GM12872 (cell line): ENCODE data around the gene TRHDE.

Experiments used
- TF ChIP-seq, protein P1 (sequence below): IDR thresholded peaks from 3 replicates; pipeline ENCODE4 v1.5.1; 2011; ENCODE audit warnings: low read depth, mild to moderate bottlenecking, low read length, moderate library complexity; ENCODE audit not compliant: insufficient read depth

TRHDE gene

DNA sequence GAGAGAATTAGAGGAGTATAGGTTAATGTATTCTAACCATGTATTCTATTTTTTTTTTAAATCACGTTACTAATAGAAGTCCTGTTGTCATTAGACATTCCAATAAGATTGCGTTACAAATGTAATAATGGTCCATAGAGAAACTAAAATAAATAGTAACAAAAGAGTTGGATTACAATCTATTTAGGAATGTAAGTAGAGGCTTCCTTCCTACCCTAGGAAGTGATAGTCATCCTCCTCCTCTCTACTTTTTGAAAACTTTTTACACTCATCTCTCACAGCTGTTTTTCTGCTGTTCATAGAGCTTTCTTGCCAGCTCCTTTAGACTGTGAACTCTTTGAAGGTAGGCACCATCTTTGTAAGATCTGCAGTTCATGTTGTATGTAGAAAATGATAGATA, 23.6 kb downstream of the TRHDE start:
- TF ChIP-seq, protein P1, sequence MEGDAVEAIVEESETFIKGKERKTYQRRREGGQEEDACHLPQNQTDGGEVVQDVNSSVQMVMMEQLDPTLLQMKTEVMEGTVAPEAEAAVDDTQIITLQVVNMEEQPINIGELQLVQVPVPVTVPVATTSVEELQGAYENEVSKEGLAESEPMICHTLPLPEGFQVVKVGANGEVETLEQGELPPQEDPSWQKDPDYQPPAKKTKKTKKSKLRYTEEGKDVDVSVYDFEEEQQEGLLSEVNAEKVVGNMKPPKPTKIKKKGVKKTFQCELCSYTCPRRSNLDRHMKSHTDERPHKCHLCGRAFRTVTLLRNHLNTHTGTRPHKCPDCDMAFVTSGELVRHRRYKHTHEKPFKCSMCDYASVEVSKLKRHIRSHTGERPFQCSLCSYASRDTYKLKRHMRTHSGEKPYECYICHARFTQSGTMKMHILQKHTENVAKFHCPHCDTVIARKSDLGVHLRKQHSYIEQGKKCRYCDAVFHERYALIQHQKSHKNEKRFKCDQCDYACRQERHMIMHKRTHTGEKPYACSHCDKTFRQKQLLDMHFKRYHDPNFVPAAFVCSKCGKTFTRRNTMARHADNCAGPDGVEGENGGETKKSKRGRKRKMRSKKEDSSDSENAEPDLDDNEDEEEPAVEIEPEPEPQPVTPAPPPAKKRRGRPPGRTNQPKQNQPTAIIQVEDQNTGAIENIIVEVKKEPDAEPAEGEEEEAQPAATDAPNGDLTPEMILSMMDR, result no peak

DNA sequence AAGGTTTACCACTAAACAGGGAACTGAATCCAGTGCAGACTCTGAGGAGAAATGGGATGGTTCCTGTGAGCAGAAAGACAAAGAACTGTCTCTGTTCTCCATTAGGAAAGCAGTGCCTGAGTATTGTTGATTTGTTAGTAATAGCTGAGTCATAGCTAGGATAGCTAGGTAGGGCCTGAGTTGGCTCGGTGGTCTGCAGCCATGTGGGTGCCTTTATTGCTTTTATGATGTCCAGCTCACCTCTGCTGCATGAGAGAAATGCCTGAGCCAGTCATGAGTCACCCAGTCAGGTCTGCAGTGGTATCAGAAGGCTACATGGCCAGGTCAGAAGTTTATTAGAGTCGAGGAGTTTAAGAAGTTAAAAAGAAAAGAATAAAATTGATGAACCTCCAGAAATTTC, 24.2 kb downstream of the TRHDE start:
- TF ChIP-seq, protein P1, result no peak

DNA sequence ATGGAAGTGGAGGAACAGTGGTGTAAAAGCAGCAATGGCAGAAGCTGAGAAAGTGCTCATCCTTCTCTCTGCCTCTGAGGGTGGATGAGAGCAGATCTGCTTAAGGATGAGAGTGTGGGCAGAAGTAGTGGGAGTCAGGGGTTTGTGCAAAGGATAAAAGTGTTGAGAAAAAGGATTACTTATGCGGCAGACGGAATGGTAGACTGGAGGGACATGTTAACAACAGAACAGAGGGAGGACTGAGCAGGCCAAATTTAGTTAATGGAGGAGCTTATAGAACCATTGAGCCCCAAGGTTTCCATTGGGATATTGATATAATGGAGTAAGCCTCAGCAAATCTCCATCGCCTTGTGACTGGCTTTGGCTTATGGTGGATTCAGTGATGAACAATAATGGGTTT, 25.5 kb downstream of the TRHDE start:
- TF ChIP-seq, protein P1, result no peak

DNA sequence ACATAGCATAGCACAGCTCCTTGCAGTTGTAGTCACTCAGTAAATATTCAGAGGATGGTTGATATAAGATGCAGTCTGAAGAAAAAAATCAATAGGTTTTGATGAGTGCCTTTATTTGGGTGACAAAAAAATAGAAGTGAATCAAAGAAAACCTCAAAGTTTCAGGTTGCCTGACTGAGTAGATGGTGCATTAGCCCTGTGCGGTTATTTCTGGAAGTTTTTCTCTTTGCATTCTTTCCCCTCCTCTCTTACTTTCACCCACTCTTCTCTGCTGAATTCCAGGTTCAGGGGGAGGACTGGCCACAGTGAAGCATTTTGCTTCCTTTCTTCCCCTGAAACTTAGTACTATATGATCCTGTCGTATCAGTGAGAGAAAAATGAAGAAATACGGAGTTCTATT, 28.6 kb downstream of the TRHDE start:
- TF ChIP-seq, protein P1, result no peak

DNA sequence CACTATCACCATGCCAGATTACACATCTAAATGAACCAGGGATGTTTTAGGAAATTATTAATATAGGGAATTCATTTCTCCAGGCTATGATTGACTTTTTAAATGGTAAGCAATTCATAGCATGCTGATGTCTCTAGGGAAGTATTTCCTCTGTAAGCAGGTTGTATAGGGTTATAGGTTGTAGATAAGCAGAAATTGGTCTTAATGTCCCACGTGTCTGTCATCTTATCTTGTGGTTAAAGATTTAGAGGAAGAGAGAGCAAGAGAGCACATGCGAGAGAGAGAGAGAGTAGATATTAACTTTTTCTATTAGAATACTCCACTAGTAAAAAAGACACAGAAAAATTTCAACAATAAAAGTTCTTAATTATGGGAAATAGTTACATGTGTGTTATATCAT, 32.6 kb downstream of the TRHDE start:
- TF ChIP-seq, protein P1, result no peak

DNA sequence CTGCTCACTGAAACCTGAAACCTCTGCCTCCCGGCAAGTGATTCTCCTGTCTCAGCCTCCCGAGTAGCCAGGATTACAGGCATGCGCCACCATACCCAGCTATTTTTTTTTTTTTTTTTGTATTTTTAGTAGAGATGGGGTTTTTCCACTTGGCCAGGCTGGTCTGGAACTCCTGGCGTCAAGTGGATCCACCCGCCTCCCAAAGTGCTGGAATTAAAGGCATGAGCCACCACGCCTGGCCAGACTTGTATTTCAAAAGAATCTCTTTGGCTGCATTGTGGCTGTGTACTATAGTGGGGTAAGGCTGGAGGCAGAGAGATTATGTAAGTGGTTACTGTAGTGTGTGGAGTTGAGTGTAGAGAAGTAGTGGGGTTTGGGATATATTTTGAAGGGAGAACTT, 35.1 kb downstream of the TRHDE start:
- TF ChIP-seq, protein P1, result no peak

DNA sequence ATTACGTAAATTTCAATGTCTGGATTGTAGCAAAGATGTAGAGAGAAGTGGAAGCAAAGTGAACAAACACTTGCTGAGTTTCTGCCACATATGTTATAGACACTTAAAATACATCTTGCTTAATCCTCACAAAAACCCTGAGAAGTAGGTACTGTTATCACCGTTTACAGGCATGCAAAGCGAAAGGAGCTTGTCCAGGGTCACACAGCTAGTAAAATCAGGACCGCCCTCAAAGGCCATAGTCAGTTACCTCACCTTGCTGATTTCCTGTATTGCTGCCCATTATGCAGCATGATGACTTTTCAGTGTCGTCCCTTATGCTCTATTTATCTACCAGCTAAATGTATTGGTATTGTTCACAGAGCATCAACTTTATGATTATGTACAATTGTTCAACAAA, 39.8 kb downstream of the TRHDE start:
- TF ChIP-seq, protein P1, result no peak

DNA sequence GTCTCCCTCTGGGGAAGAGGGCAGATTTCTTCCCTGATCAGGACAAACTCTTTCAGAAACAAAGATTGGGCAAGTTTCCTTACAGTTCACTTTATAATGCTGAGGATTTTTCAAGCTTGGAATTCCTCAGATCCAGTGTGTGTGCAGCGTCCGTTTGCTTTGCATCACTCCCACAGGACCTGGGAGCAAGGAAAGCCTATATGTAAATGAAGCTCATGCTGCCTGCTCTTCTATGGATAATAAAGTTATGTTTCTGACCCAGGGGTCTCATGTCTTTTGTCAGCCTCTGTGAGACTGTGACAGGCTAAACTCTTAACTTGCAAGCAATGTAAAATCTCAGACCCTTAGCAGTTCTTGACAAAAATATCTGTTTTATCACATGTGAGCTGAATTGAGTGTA, 41.6 kb downstream of the TRHDE start:
- TF ChIP-seq, protein P1, result no peak
